Endothelial cell of umbilical vein (primary cell): ENCODE data around the gene TBC1D19. TPM values are rescaled to one million over a fixed set of nuclear protein-coding genes. Genes with fewer than 3 reads are reported as not detected.

ENCODE experiments used
- BruUV-seq: library from RNA; stranded (reverse); fragments of 400-500 nt; replicated peaks from 2 replicates; lab custom pipeline; 2021; lab: Mats Ljungman, UMichigan
- CTCF ChIA-PET: fragments of 300-600, 350-600 bp; sonication (Branson Sonifier 250); formaldehyde crosslinking; loops from one replicate; lab custom pipeline; 2021; ENCODE audit warnings: antibody characterized with exemption, inconsistent platforms; lab: Charles Lee
- POLR2A ChIA-PET: fragments of 300-600, 350-600 bp; sonication (Branson Sonifier 250); formaldehyde crosslinking; loops from one replicate; lab custom pipeline; 2021; ENCODE audit warnings: antibody characterized with exemption, inconsistent platforms; lab: Charles Lee
- DNase-seq: peaks from one replicate; pipeline ENCODE4 v3.0.0-alpha.2; 2011; ENCODE audit warnings: low read depth, low spot score
- FAIRE-seq: peaks from 2 replicates; lab custom pipeline; 2011; peaks lifted over from hg19 to GRCh38; lab: Jason Lieb, UNC
- H2AFZ ChIP-seq: 2 replicates; pipeline ENCODE4 v1.6.0; 2012; ENCODE audit warnings: low read depth, low read length, control low read depth, inconsistent platforms
- H3K27ac ChIP-seq: 2 replicates; pipeline ENCODE4 v1.5.1; 2011; ENCODE audit warnings: low read depth, mild to moderate bottlenecking, control low read depth, low read length, moderate library complexity; ENCODE audit not compliant: insufficient read depth
- H3K27me3 ChIP-seq, 2 experiments: 2 replicates each; pipeline versions ENCODE4 v1.6.0 to v1.6.1; 2011; ENCODE audit warnings: low read length in 2 of 2, mixed read lengths in 1 of 2; ENCODE audit not compliant: control insufficient read depth in 2 of 2, insufficient read depth in 2 of 2
- H3K36me3 ChIP-seq, 2 experiments: 2 replicates in 1 of 2; 3 replicates in 1 of 2; pipeline ENCODE4 v1.5.1; 2011; ENCODE audit warnings: low read length in 2 of 2, mild to moderate bottlenecking in 1 of 2, moderate library complexity in 1 of 2; ENCODE audit not compliant: control insufficient read depth in 2 of 2, insufficient read depth in 2 of 2; ENCODE audit errors: extremely low read depth in 1 of 2
- H3K4me1 ChIP-seq: 3 replicates; pipeline ENCODE4 v1.5.1; 2011; ENCODE audit warnings: mild to moderate bottlenecking, low read length; ENCODE audit not compliant: control insufficient read depth, insufficient read depth; ENCODE audit errors: extremely low read depth
- H3K4me2 ChIP-seq: 2 replicates; pipeline ENCODE4 v1.6.1; 2011; ENCODE audit warnings: low read length, control low read depth, mixed read lengths; ENCODE audit not compliant: insufficient read depth
- H3K4me3 ChIP-seq, 3 experiments: fragments of 200-600 bp in 1 of 3; sonication (generic), shearing (Covaris generic) in 1 of 3; replicated peaks in 1 of 3; 2 replicates each; pipeline ENCODE4 v1.5.1; 2011 to 2016; ENCODE audit warnings: control low read depth in 3 of 3, low read length in 3 of 3, mild to moderate bottlenecking in 2 of 3, inconsistent platforms in 1 of 3, low read depth in 1 of 3, moderate library complexity in 1 of 3; ENCODE audit not compliant: insufficient read depth in 1 of 3
- H3K79me2 ChIP-seq: 2 replicates; pipeline ENCODE4 v1.6.0; 2012; ENCODE audit warnings: low read length, inconsistent platforms; ENCODE audit not compliant: control insufficient read depth, insufficient read depth
- H3K9ac ChIP-seq: replicated peaks from 2 replicates; pipeline ENCODE3; 2011; ENCODE audit warnings: low read length, control low read depth; ENCODE audit not compliant: insufficient read depth; ENCODE audit errors: extremely low read depth
- H3K9me1 ChIP-seq: replicated peaks from 3 replicates; pipeline ENCODE4 v1.6.0; 2011; ENCODE audit warnings: mild to moderate bottlenecking, low read length; ENCODE audit not compliant: control insufficient read depth, insufficient read depth; ENCODE audit errors: extremely low read depth
- H3K9me3 ChIP-seq: replicated peaks from 2 replicates; pipeline ENCODE4 v1.5.1; 2012; ENCODE audit warnings: low read length, inconsistent platforms; ENCODE audit not compliant: control insufficient read depth, insufficient read depth
- H4K20me1 ChIP-seq: replicated peaks from 2 replicates; pipeline ENCODE3; 2011; ENCODE audit warnings: mild to moderate bottlenecking, low read length; ENCODE audit not compliant: control insufficient read depth, insufficient read depth; ENCODE audit errors: extremely low read depth
- EZH2 ChIP-seq: IDR thresholded peaks from 2 replicates; pipeline ENCODE4 v1.6.1; 2012; ENCODE audit warnings: borderline replicate concordance, low read depth, mild to moderate bottlenecking, moderate library complexity, low read length, inconsistent platforms; ENCODE audit not compliant: severe bottlenecking
- FOS ChIP-seq: IDR thresholded peaks from 2 replicates; pipeline ENCODE4 v1.6.1; 2011; ENCODE audit warnings: mild to moderate bottlenecking, low read length, moderate library complexity, borderline replicate concordance; ENCODE audit not compliant: insufficient read depth
- GATA2 ChIP-seq: IDR thresholded peaks from 2 replicates; pipeline ENCODE4 v1.7.0; 2011; ENCODE audit warnings: low read depth, mild to moderate bottlenecking, moderate library complexity, mixed read lengths, low read length; ENCODE audit not compliant: insufficient read length, insufficient read depth
- JUN ChIP-seq: IDR thresholded peaks from 2 replicates; pipeline ENCODE4 v1.6.1; 2011; ENCODE audit warnings: borderline replicate concordance, low read depth; ENCODE audit not compliant: insufficient read length, insufficient read depth
- MYC ChIP-seq: IDR thresholded peaks from one replicate; pipeline ENCODE4 v1.6.1; 2011; ENCODE audit warnings: mild to moderate bottlenecking, low read depth, low read length
- POLR2A ChIP-seq: IDR thresholded peaks from 2 replicates; pipeline ENCODE4 v1.6.1; 2012; ENCODE audit warnings: low read depth, mild to moderate bottlenecking, control low read depth, low read length
- POLR2AphosphoS5 ChIP-seq: IDR thresholded peaks from 2 replicates; pipeline ENCODE4 v1.6.1; 2012; ENCODE audit warnings: low read depth, mild to moderate bottlenecking, control low read depth, low read length, moderate library complexity; ENCODE audit not compliant: insufficient read depth
- dilution Hi-C: fragments of 300-500 bp; cut with MboI; formaldehyde crosslinking; loops from one replicate; pipeline ENCODE4 v1.15.0; 2019; ENCODE audit warnings: low sequenced_read_pairs; ENCODE audit not compliant: extremely low pct_ligation_motif_present
- intact Hi-C: fragments of 100-400 bp; cut with micrococcal nuclease; formaldehyde crosslinking; loops from one replicate; pipeline ENCODE4 v1.10.0; 2022
- polyA plus RNA-seq, 4 experiments: library from polyadenylated mRNA; depleted of rRNA in 3 of 4; stranded (reverse) in 3 of 4; unstranded in 1 of 4; fragments of >200 nt; gene quantifications; 2 replicates each; pipeline versions ENCODE4 v1.2.1 to v1.2.3, GENCODE V29; 2011 to 2012; ENCODE audit warnings: missing spikeins in 1 of 4
- total RNA-seq: library from RNA; stranded (reverse); gene quantifications from 2 replicates; pipeline ENCODE4 v1.2.3, GENCODE V29; 2021
- TF ChIP-seq, protein P1 (sequence below), 2 donors: IDR thresholded peaks; 1 replicate in 1 of 2; 2 replicates in 1 of 2; pipeline ENCODE4 v1.5.1; 2011; ENCODE audit warnings: low read length in 2 of 2, mild to moderate bottlenecking in 2 of 2, moderate library complexity in 2 of 2, control low read depth in 1 of 2, inconsistent platforms in 1 of 2, low read depth in 1 of 2; ENCODE audit not compliant: insufficient read depth in 1 of 2; ENCODE audit errors: extremely low read depth in 1 of 2
- TF ChIP-seq, protein P2 (sequence below): IDR thresholded peaks from 2 replicates; pipeline ENCODE4 v1.6.1; 2011; ENCODE audit not compliant: insufficient read depth, insufficient read length

Gene TBC1D19
- total and polyA plus RNA-seq, 2 donors (not counting 3 experiments of a cell fraction or from before 2014, with no cell fraction given) = 4.4 to 5.9 TPM

DNA sequence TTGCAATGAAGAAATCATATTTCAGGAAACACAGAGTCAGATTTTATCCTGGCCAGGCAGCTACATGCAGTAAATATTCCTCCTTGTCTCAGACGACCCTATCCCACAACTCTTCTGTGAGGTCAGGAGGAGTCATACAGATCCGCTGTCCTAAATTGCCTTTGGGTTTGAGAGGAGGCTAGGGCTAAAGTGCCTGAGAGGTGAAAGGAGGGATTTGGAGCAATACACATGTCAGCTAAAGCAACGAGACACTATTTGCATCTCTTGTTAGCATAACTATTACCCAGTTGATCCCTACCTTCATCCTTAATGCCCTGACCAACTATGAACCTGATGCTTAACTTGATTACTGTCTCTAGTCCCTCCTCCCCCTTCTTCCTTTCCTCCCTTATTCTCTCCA, 98.6 kb downstream of the TBC1D19 start:
- Histone ChIP-seq H3K79me2 (no peaks in the 10 kb centered on the region), H3K27me3 (no peaks in the 10 kb centered on the region), H3K4me1 (no peaks in the 10 kb centered on the region), H3K36me3 (no peaks in the 10 kb centered on the region), H3K27ac (no peak overlapping the region), H3K9ac (no peak overlapping the region), H3K9me1 (no peaks in the 10 kb centered on the region), H2AFZ (no peak overlapping the region), H4K20me1 (no peaks in the 10 kb centered on the region), H3K4me3 (no peak overlapping the region), H3K4me2 (no peak overlapping the region), H3K9me3 (no peaks in the 10 kb centered on the region)
- DNase-seq = no peak
- intact Hi-C loops (no loop called here), dilution Hi-C loops (no loop called here)
- FAIRE-seq = no peak
- BruUV-seq = no TSS peak
- CTCF ChIA-PET = no interaction called here
- no peak for TF ChIP-seq POLR2A
- no peak for TF ChIP-seq MYC
- TF ChIP-seq POLR2AphosphoS5 = no peak
- TF ChIP-seq JUN = no peak
- TF ChIP-seq, protein P1, sequence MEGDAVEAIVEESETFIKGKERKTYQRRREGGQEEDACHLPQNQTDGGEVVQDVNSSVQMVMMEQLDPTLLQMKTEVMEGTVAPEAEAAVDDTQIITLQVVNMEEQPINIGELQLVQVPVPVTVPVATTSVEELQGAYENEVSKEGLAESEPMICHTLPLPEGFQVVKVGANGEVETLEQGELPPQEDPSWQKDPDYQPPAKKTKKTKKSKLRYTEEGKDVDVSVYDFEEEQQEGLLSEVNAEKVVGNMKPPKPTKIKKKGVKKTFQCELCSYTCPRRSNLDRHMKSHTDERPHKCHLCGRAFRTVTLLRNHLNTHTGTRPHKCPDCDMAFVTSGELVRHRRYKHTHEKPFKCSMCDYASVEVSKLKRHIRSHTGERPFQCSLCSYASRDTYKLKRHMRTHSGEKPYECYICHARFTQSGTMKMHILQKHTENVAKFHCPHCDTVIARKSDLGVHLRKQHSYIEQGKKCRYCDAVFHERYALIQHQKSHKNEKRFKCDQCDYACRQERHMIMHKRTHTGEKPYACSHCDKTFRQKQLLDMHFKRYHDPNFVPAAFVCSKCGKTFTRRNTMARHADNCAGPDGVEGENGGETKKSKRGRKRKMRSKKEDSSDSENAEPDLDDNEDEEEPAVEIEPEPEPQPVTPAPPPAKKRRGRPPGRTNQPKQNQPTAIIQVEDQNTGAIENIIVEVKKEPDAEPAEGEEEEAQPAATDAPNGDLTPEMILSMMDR (IDR thresholded peaks at IDR 0.05; ENCODE audit: extremely low read depth in 1 of 2, insufficient read depth in 1 of 2, low read depth in 1 of 2, low read length in 2 of 2) = no peak
- no peak for TF ChIP-seq GATA2
- TF ChIP-seq, protein P2, sequence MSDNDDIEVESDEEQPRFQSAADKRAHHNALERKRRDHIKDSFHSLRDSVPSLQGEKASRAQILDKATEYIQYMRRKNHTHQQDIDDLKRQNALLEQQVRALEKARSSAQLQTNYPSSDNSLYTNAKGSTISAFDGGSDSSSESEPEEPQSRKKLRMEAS = no peak
- no peak for TF ChIP-seq FOS
- no peak for TF ChIP-seq EZH2
- POLR2A ChIA-PET = no interaction called here
